GM23338 (cell line): ENCODE results near the gene PTAFR. TPM values are rescaled to one million over a fixed set of nuclear protein-coding genes. Genes with fewer than 3 reads are reported as not detected.

Source experiments
- ATAC-seq: fragments of 200-7000 bp; cut with Tn5 transposase; 3 replicates; pipeline ENCODE4 v1.9.1; 2020
- DNase-seq: peaks from one replicate; pipeline ENCODE4 v3.0.0-alpha.2; 2015; ENCODE audit warnings: low spot score
- H2AFZ ChIP-seq: fragments of 200-600 bp; sonication (generic); 2 replicates; pipeline ENCODE4 v1.8.0; 2016; ENCODE audit warnings: antibody characterized with exemption, mild to moderate bottlenecking, moderate library complexity
- H3F3A ChIP-seq: fragments of 200-600 bp; sonication (generic); replicated peaks from 2 replicates; pipeline ENCODE4 v1.8.0; 2017; ENCODE audit warnings: antibody characterized with exemption, mixed run types, low read depth
- H3K27ac ChIP-seq: fragments of 200-600 bp; sonication (generic); 2 replicates; pipeline ENCODE4 v1.6.1; 2016; ENCODE audit warnings: low read depth
- H3K27me3 ChIP-seq: fragments of 200-600 bp; sonication (generic); 2 replicates; pipeline ENCODE4 v1.8.0; 2016; ENCODE audit warnings: mild to moderate bottlenecking, mixed run types, moderate library complexity; ENCODE audit not compliant: insufficient read depth
- H3K36me3 ChIP-seq: fragments of 200-600 bp; sonication (generic); 2 replicates; pipeline ENCODE4 v1.8.0; 2016; ENCODE audit warnings: mild to moderate bottlenecking; ENCODE audit not compliant: insufficient read depth
- H3K4me1 ChIP-seq: fragments of 200-600 bp; sonication (generic); 2 replicates; pipeline ENCODE4 v1.8.0; 2016; ENCODE audit warnings: mild to moderate bottlenecking, moderate library complexity; ENCODE audit not compliant: insufficient read depth
- H3K4me2 ChIP-seq: fragments of 200-600 bp; sonication (generic); 2 replicates; pipeline ENCODE4 v1.7.1; 2017; ENCODE audit warnings: mixed run types
- H3K4me3 ChIP-seq: fragments of 200-600 bp; sonication (generic); 2 replicates; pipeline ENCODE4 v1.6.1; 2016; ENCODE audit warnings: mixed run types
- H3K79me2 ChIP-seq: fragments of 200-600 bp; sonication (generic); replicated peaks from 2 replicates; pipeline ENCODE4 v1.8.0; 2017; ENCODE audit warnings: mild to moderate bottlenecking; ENCODE audit not compliant: insufficient read depth
- H3K9me2 ChIP-seq: fragments of 200-600 bp; sonication (generic); 2 replicates; pipeline ENCODE4 v1.8.0; 2017; ENCODE audit not compliant: insufficient read depth
- H4K20me1 ChIP-seq: fragments of 200-600 bp; sonication (generic); replicated peaks from 2 replicates; pipeline ENCODE4 v1.8.0; 2017; ENCODE audit warnings: mild to moderate bottlenecking; ENCODE audit not compliant: insufficient read depth
- H3K27ac Mint-ChIP-seq: 2 replicates; pipeline ENCODE4 v1.8.0; 2020; ENCODE audit warnings: inconsistent platforms, mild to moderate bottlenecking, moderate library complexity, mixed read lengths
- H3K27me3 Mint-ChIP-seq: 3 replicates; pipeline ENCODE4 v1.8.0; 2022; ENCODE audit warnings: low read depth, mild to moderate bottlenecking, moderate library complexity, mixed read lengths, inconsistent platforms; ENCODE audit not compliant: insufficient read depth, poor library complexity
- H3K36me3 Mint-ChIP-seq: 3 replicates; pipeline ENCODE4 v1.8.0; 2021; ENCODE audit warnings: low read depth, mild to moderate bottlenecking, inconsistent platforms, moderate library complexity, mixed read lengths
- H3K4me1 Mint-ChIP-seq: 3 replicates; pipeline ENCODE4 v1.8.0; 2020; ENCODE audit warnings: mild to moderate bottlenecking, inconsistent platforms, mixed read lengths
- H3K4me3 Mint-ChIP-seq: 3 replicates; pipeline ENCODE4 v1.8.0; 2021; ENCODE audit warnings: moderate library complexity, mild to moderate bottlenecking, inconsistent platforms, mixed read lengths
- H3K9me3 Mint-ChIP-seq: 3 replicates; pipeline ENCODE4 v1.8.0; 2020; ENCODE audit warnings: moderate library complexity, mild to moderate bottlenecking, inconsistent platforms, mixed read lengths
- EZH2phosphoT487 ChIP-seq: fragments of 200-600 bp; sonication (generic); IDR thresholded peaks from one replicate; pipeline ENCODE4 v1.8.1; 2018; ENCODE audit warnings: antibody characterized with exemption; ENCODE audit not compliant: unreplicated experiment
- NANOG ChIP-seq: IDR thresholded peaks from 2 replicates; pipeline ENCODE4 v1.6.1; 2016; ENCODE audit warnings: antibody characterized with exemption, borderline replicate concordance
- POLR2AphosphoS5 ChIP-seq: IDR thresholded peaks from 2 replicates; pipeline ENCODE4 v1.6.1; 2016; ENCODE audit warnings: antibody characterized with exemption, low read depth
- polyA plus RNA-seq: library from polyadenylated mRNA; unstranded; fragments of >200 nt; fragmentation: Nextera tagmentation; extraction: Ambion mirVana; gene quantifications from 2 replicates; pipeline ENCODE4 v1.2.1, GENCODE V29; 2016
- total RNA-seq: library from RNA; depleted of rRNA; stranded (reverse); fragments of >200 nt; shearing (Covaris generic); gene quantifications from 2 replicates; pipeline ENCODE4 v1.2.3, GENCODE V29; 2014
- TF ChIP-seq, protein P1 (sequence below): fragments of 250-450 bp; sonication (Bioruptor Pico); IDR thresholded peaks from 2 replicates; pipeline ENCODE4 v1.5.0; 2020; ENCODE audit warnings: mild to moderate bottlenecking, moderate library complexity
- TF ChIP-seq, protein P2 (sequence below), 2 experiments: fragments of 200-600 bp in 1 of 2; sonication (generic) in 1 of 2; conservative IDR thresholded peaks; 2 replicates each; pipeline versions ENCODE4 v1.5.1 to v1.6.1; 2016 to 2017; ENCODE audit warnings: antibody characterized with exemption in 2 of 2, low read depth in 2 of 2, mild to moderate bottlenecking in 2 of 2, moderate library complexity in 1 of 2

Gene PTAFR
- total and polyA plus RNA-seq, 2 experiments from 2014 or later = 0.29 to 0.76 TPM

GRCh38 chr1:28209700-28210099 is 33.2 kb upstream of the PTAFR start (continued):
- TF ChIP-seq, protein P1, sequence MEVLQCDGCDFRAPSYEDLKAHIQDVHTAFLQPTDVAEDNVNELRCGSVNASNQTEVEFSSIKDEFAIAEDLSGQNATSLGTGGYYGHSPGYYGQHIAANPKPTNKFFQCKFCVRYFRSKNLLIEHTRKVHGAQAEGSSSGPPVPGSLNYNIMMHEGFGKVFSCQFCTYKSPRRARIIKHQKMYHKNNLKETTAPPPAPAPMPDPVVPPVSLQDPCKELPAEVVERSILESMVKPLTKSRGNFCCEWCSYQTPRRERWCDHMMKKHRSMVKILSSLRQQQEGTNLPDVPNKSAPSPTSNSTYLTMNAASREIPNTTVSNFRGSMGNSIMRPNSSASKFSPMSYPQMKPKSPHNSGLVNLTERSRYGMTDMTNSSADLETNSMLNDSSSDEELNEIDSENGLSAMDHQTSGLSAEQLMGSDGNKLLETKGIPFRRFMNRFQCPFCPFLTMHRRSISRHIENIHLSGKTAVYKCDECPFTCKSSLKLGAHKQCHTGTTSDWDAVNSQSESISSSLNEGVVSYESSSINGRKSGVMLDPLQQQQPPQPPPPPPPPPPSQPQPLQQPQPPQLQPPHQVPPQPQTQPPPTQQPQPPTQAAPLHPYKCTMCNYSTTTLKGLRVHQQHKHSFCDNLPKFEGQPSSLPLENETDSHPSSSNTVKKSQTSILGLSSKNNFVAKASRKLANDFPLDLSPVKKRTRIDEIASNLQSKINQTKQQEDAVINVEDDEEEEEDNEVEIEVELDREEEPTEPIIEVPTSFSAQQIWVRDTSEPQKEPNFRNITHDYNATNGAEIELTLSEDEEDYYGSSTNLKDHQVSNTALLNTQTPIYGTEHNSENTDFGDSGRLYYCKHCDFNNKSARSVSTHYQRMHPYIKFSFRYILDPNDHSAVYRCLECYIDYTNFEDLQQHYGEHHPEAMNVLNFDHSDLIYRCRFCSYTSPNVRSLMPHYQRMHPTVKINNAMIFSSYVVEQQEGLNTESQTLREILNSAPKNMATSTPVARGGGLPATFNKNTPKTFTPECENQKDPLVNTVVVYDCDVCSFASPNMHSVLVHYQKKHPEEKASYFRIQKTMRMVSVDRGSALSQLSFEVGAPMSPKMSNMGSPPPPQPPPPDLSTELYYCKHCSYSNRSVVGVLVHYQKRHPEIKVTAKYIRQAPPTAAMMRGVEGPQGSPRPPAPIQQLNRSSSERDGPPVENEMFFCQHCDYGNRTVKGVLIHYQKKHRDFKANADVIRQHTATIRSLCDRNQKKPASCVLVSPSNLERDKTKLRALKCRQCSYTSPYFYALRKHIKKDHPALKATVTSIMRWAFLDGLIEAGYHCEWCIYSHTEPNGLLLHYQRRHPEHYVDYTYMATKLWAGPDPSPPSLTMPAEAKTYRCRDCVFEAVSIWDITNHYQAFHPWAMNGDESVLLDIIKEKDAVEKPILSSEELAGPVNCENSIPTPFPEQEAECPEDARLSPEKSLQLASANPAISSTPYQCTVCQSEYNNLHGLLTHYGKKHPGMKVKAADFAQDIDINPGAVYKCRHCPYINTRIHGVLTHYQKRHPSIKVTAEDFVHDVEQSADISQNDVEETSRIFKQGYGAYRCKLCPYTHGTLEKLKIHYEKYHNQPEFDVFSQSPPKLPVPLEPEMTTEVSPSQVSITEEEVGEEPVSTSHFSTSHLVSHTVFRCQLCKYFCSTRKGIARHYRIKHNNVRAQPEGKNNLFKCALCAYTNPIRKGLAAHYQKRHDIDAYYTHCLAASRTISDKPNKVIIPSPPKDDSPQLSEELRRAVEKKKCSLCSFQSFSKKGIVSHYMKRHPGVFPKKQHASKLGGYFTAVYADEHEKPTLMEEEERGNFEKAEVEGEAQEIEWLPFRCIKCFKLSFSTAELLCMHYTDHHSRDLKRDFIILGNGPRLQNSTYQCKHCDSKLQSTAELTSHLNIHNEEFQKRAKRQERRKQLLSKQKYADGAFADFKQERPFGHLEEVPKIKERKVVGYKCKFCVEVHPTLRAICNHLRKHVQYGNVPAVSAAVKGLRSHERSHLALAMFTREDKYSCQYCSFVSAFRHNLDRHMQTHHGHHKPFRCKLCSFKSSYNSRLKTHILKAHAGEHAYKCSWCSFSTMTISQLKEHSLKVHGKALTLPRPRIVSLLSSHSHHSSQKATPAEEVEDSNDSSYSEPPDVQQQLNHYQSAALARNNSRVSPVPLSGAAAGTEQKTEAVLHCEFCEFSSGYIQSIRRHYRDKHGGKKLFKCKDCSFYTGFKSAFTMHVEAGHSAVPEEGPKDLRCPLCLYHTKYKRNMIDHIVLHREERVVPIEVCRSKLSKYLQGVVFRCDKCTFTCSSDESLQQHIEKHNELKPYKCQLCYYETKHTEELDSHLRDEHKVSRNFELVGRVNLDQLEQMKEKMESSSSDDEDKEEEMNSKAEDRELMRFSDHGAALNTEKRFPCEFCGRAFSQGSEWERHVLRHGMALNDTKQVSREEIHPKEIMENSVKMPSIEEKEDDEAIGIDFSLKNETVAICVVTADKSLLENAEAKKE = no peak
- TF ChIP-seq POLR2AphosphoS5 (no peak), EZH2phosphoT487 (no peak), NANOG (no peak)

DNA sequence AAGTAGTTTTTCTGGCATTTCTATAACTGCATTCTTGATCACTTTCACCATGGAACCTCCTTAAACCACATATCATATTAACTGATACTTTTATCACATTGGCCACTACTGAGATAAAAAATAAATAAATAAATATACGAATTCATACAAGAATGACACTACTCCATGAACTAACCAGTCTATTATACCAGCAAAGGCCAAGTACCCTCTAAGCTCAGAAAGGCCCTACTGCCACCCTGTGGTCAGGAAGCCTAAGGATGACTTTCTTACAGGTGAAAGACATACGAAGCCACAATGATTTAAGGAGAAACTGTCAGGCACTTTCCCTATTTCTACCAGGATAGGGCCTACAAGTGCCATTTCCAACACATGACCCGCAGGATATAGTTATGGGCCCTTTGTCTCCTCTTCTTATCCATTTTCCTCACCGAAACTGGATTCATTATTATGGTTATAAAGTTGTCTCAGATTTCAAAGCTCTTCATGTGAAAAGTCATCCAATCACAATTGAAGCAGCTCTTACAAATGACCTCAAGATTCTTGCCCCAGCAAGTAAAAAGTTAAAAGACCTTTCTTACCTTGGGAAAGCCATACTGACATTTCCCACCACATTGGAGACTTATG is 32.4 kb upstream of the PTAFR start:
- Histone ChIP-seq H3K4me1 (no peaks in the 10 kb centered on the region), H3K36me3 (peaks cover 39% of the 10 kb centered on the region), H3K9me2 (no peaks in the 10 kb centered on the region), H3F3A (no peaks in the 10 kb centered on the region; the same call in 1 of the 2 replicates), H3K4me3 (no peak overlapping the region), H2AFZ (no peak overlapping the region), H3K27me3 (no peaks in the 10 kb centered on the region), H3K79me2 (peaks cover 12% of the 10 kb centered on the region), H4K20me1 (no peaks in the 10 kb centered on the region), H3K4me2 (no peak overlapping the region), H3K27ac (0 out of 2 replicates have a peak overlapping the region, but pooled peaks have one; percentile 61)
- H3K4me1 Mint-ChIP-seq = peaks cover 4% of the 10 kb centered on the region; the same call in 1 of the 3 replicates
- H3K9me3 Mint-ChIP-seq = no peaks in the 10 kb centered on the region
- DNase-seq (peak; percentile 76), ATAC-seq (peak; percentile 87)
- TF ChIP-seq, protein P2, sequence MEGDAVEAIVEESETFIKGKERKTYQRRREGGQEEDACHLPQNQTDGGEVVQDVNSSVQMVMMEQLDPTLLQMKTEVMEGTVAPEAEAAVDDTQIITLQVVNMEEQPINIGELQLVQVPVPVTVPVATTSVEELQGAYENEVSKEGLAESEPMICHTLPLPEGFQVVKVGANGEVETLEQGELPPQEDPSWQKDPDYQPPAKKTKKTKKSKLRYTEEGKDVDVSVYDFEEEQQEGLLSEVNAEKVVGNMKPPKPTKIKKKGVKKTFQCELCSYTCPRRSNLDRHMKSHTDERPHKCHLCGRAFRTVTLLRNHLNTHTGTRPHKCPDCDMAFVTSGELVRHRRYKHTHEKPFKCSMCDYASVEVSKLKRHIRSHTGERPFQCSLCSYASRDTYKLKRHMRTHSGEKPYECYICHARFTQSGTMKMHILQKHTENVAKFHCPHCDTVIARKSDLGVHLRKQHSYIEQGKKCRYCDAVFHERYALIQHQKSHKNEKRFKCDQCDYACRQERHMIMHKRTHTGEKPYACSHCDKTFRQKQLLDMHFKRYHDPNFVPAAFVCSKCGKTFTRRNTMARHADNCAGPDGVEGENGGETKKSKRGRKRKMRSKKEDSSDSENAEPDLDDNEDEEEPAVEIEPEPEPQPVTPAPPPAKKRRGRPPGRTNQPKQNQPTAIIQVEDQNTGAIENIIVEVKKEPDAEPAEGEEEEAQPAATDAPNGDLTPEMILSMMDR (conservative IDR thresholded peaks at IDR 0.05; ENCODE audit: low read depth in 2 of 2) = peak; percentile 74 to 84
- TF ChIP-seq NANOG = no peak
- no peaks in the 10 kb centered on the region for H3K27me3 Mint-ChIP-seq
- peaks cover 50% of the 10 kb centered on the region for H3K36me3 Mint-ChIP-seq
- H3K27ac Mint-ChIP-seq = no peak overlapping the region
- H3K4me3 Mint-ChIP-seq = no peak overlapping the region
